C1 segment of cervical spinal cord (tissue), 14 donors: ENCODE data around the gene ADGRG2.
A peak's percentile ranks its signal among the peaks of the same experiment; 100 is the strongest.
"Not testable (repeated sequence)": the region's sequence is repeated elsewhere in the genome, so short reads cannot be mapped to it uniquely, and the experiment has no call there.

Source experiments
- DNase-seq, 14 donors: peaks; one replicate each; lab custom pipeline; 2025; lab: John Stamatoyannopoulos, UW

ADGRG2 gene

DNA sequence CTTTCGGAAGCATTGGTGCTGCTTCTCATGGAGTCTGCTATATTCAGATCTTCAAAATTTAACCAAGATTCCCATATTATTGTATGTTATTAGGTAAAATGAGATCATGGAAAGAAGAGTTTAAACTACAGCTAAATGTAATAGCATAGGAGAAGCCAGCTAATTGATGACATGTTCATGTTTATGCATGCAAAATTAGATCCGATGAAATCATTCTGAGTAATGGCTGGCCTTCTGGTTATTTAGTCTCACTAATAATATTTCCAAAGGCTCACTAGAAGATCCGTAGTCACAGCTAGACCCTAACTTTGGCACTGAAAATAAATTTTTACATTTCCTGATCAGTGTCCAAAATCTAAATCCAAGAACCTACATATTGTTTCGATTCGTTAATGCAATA, 118.5 kb downstream of the ADGRG2 start:
- DNase-seq = no peak

DNA sequence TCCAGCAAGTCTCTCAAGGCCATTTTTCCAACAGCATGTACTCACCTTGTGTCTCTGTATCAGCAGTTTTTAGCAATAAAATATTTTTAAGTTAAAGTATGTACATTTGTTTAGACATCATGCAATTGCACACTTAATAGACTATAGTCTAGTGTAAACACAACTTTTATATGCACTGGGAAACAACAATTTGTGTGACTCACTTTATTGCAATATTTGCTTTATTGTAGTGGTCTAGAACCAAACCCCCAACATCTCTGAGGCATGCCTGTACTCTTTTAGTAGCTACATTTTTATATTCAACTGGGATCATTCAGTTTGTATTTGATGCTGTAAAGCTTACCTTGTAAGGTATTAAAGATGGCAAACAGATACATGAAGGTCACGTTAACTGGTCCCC, 123.6 kb downstream of the ADGRG2 start:
- DNase-seq = no peak

GRCh38 chrX:18997916-18998315, 124.4 kb downstream of the ADGRG2 start:
- DNase-seq = no peak

DNA sequence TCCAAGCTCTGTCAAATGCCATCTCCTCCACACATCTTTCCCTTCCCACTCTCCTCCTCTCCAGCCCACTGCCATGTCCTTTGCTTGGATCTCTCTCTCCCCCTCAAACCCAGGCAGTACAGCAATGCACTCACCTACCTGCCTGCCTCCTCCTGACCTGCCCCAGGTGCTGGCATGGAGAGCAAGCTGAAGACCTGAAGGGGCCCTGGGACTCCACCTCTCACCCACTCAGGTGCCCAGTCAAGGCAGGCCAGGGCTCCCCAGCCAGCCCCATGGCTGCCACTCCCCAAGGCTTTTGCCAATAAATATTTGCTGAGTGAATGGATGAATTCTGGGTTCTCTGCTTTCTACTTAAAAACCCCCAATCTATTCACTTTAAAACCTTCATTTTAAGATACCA, 125.7 kb downstream of the ADGRG2 start:
- no peak for DNase-seq

GRCh38 chrX:18995221-18995620, 127.0 kb downstream of the ADGRG2 start:
- no peak for DNase-seq

DNA sequence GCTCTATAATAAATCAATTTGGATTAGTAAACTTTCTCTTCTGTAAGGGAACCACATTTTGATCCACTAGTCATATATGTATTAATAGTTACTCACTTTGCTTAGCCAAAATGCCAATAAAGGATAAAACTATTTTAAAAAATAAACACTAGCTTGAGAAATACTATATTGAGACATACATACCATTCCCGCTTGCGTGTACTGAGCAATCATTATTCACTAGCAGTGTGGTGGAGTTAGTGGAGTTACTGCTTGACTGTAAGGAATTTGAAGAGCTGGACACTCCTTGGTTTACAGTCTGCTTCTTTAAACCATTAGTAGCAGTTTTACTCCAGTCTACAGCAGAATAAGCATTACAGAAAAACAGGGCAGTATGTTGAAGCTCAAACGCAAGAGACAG, 127.6 kb downstream of the ADGRG2 start:
- no peak for DNase-seq

DNA sequence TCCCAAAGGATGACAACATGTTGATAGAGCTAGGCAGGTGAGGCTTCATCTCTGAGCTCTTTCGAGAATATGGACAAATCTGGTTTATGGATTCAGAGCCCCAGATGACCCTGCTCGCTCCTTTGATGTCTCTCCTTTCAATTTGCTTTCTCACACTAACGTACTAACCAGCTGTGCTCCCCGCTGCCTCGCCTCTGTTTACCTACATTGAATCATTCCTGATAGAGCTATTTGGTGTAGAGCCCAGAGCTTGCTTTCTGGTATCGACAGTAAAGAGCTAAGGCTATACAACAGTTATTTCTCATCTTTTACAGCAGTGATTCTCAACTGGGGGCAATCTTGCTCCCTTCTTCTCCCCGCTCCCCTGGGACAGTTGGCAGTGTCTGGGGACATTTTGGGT, 129.4 kb downstream of the ADGRG2 start:
- DNase-seq = no peak

GRCh38 chrX:18985186-18985435, 137.2 kb downstream of the ADGRG2 start:
- DNase-seq = no peak

DNA sequence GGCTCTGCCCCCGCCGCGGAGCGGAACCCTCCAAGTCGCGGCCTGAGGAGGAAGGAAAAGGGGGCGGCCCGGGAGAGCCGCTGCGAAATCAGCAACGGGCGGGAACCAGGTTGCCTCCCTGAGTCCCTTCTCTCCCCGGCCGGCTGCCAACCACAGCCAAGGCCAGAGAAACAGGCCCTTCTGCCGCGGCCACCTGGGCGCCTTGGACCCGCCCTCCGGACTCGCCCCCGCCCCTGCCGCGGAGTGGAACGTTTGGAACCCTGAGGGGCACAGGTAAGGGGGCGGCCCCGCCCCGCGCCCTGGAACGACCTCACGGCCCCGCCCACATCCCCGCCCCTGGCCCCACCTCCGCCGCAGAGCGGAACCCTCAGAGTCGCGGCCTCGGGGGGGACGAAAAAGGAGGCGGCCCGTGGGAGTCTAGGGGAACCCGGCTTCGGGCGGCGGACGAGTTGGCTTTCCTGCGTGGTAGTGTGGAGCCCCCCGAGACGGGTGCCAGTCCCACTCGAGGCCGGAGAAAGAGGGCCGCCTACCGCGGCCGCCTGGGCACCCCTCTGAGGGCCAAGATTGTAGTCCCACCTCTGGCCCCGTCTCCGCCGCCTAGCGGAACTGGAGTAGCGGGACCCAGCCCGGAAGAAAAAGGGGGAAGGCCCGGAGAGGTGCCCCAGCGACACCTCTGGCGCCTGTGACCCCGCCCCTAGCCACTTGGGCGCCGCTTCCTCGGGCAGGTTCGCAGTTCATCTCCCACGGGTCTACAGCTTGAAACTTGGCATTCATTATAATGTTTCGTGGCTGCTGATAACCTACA, 137.7 kb downstream of the ADGRG2 start:
- peak; percentile 27 to 88 (median 81) for DNase-seq

- DNase-seq = peak in 9 of 14 donors; percentile 2 to 59 (median 41)
Measured at GRCh38 chrX:18983666-18984380, 138.4 kb downstream of the ADGRG2 start, which contains the start of gene PHKA2. TSS of gene PHKA2 (minus strand) at chrX:18984114. CDS start at chrX:18983932, 182 bp downstream.

DNA sequence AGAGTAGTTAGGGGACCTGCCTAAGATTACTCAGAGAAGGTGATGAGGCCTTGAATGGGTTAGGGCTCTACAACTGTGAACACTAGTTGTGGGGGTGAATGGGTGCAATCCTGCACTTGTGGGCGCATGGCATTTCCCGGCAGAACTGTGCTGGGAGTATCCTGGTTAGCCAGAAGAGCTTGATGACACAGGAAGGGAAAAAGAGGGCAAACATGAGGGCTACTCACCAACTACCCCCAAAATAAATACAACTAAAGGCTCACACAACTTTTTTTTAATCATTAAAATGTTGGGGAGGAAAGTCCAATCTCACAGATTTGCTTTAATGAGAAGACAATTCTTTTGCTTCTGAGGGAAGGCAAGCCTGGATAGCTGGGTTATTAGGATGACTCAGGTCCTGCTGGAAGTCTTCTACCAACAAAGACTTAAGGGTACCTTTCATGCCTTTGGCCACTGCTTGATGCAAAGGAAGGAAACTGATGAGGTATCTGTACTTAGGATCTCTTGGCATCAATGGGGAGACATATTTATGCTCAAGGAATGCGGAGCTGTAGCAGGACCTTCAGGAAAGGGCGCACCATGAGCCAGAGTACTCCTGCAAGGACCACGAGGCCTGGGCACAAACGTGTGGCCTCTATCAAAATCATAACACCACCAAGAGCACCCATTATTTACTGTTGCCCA, 141.0 kb downstream of the ADGRG2 start:
- DNase-seq = no peak

DNA sequence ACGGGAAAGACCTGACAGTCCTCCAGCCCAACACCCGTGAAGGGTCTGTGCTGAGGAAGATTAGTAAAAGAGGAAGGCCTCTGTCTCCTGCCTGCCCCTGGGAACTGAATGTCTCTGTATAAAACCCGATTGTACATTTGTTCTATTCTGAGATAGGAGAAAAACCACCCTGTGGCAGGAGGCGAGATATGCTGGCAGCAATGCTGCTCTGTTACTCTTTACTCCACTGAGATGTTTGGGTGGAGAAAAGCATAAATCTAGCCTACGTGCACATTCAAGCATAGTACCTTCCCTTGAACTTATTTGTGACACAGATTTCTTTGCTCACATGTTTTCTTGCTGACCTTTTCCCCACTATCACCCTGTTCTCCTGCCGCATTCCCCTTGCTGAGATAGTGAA, 142.0 kb downstream of the ADGRG2 start:
- DNase-seq = not testable (repeated sequence)

DNA sequence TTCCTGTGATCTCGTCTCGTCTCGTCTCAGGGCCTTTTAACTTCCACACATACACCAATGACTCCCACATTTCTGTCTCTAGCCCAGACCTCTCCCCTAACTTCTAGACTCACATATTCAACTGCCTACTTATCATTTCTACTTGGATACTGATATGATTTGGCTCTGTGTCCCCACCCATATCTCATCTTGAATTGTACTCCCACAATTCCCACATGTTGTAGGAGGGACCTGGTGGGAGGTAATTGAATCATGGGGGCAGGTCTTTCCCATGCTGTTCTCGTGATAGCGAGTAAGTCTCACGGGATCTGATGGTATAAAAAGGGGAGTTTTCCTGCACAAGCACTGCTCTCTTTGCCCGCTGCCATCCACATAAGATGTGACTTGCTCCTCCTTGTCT, 147.3 kb downstream of the ADGRG2 start:
- no peak for DNase-seq

DNA sequence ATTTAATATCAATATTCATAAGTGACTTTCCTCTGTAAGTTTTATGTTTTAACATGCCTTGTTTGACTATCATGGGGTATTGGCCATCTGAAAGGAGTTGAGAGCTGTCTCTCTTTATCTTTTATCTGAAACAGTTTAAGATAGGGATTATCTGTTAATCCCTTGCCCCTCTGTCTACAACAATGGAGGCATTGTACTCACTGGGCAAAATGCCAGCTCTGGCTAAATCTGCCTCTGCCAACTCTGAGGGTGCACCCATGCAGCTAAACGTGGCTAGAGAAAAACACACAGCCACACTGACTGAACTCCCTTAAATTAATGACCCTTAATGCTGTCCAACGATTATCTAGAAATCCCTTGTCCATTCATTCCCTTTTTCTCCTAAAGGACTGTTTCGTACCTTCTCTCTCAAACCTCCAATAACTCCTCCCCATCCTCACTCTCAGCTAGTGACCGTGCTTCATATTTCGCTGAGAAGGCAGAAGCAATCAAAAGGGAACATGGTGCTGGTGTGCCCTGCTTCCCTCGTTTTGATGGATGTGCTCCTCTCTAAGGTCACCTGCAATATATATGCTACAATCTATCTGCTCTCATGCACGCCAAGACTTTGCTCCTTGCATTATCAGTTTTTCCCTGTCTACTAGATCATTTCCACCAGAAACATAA, 148.6 kb downstream of the ADGRG2 start:
- peak in 3 of 14 donors; percentile 1 to 3 (median 2) for DNase-seq

GRCh38 chrX:18971506-18971905, 150.8 kb downstream of the ADGRG2 start:
- no peak for DNase-seq

DNA sequence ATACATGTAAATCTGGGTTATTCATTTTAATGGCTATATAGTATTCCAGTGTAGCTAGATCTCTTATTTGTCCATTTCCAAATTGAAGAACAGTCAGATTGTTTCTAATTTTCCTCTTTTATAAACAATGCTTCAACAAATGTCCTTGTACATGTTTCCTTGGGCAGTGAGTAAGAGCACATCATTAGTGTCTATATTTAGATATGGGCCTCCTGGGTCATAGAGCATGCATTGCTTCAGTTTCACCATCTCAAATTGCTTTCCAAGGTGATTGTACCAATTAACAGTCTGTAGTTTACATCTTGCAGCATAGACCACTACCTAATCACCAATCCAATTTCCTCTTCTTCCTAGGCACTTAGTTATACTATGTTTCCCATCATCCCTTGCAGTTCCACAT, 151.8 kb downstream of the ADGRG2 start:
- no peak for DNase-seq

DNA sequence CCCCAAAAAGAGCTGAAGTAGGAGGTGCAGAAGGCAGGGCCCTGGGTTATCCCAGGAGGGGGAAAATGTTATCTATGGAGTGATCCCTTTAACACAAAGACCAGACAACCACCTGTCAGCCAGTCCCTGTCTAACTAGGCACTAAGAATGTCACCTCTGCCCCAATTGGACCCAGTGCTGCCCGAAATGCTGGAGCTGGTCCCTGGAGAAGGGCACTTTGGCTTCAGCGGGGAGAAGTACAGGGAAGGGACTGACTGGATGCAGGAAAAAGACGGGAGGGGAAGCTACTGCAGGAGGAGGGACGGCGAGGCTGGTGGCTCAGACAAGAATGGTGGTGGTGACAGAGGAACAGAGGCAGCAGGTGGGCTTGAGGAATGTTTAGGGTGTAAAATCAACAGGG, 155.6 kb downstream of the ADGRG2 start:
- peak in 1 of 14 donors; percentile 6 for DNase-seq

DNA sequence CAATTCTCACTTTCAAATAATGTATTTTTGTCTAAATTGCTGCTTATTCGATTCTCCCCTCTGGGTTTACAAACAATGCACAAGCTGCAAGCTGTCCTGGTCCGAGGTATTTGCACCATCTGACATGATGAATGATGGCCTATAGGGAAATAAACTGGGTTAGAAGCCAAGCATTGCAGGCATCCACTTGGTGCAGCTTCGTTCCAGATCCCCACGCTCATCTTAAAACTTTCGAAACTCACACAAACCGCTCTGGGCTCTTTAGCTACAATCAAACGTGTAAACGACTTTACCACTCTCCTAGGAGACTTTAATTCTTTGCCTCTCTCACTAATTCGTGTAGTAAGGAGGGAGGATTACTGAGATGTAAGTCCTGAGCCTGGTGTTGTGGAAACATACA, 157.4 kb downstream of the ADGRG2 start:
- no peak for DNase-seq

GRCh38 chrX:18964026-18964425, 158.2 kb downstream of the ADGRG2 start:
- DNase-seq = no peak

- DNase-seq = no peak
Measured at GRCh38 chrX:18962329-18962728, 159.9 kb downstream of the ADGRG2 start.

- DNase-seq = no peak
Measured at GRCh38 chrX:18961686-18962085, 160.6 kb downstream of the ADGRG2 start.
